HUES48 (cell line): Measurements from ENCODE around the gene HES6.

Experiments used
- H3K27ac ChIP-seq: one replicate; pipeline ENCODE4 v1.7.0; 2013; ENCODE audit warnings: low read depth, low read length, inconsistent platforms
- H3K27me3 ChIP-seq: 2 replicates; pipeline ENCODE4 v1.6.1; 2013; ENCODE audit warnings: mild to moderate bottlenecking, low read length; ENCODE audit not compliant: control insufficient read depth, insufficient read depth
- H3K36me3 ChIP-seq: 2 replicates; pipeline ENCODE4 v1.6.1; 2013; ENCODE audit warnings: low read length; ENCODE audit not compliant: control insufficient read depth, insufficient read depth
- H3K4me1 ChIP-seq: 2 replicates; pipeline ENCODE4 v1.6.1; 2013; ENCODE audit warnings: mild to moderate bottlenecking, low read length; ENCODE audit not compliant: control insufficient read depth, insufficient read depth
- H3K4me3 ChIP-seq: 2 replicates; pipeline ENCODE4 v1.5.1; 2013; ENCODE audit warnings: mild to moderate bottlenecking, low read depth, low read length
- H3K9ac ChIP-seq: 2 replicates; pipeline ENCODE4 v1.6.1; 2013; ENCODE audit warnings: mild to moderate bottlenecking, low read depth, low read length, moderate library complexity
- H3K9me3 ChIP-seq: 2 replicates; pipeline ENCODE4 v1.6.1; 2013; ENCODE audit warnings: low read length; ENCODE audit not compliant: control insufficient read depth, insufficient read depth

The HES6 gene

GRCh38 chr2:238239863-238240756 lies at the start of gene HES6:
TSS of gene HES6 (minus strand) at chr2:238240038. CDS start at chr2:238239905, 133 bp downstream.
- Histone ChIP-seq H3K9ac (peak within 1 kb of the TSS; percentile 31; the same call in 1 of the 2 replicates), H3K27me3 (peaks cover 54% of the 10 kb centered on the region), H3K36me3 (no peaks in the 10 kb centered on the region; the same call in 1 of the 2 replicates), H3K9me3 (no peaks in the 10 kb centered on the region), H3K4me3 (peak within 1 kb of the TSS; percentile 67), H3K27ac (peak within 1 kb of the TSS; percentile 58), H3K4me1 (peaks cover 11% of the 10 kb centered on the region; the same call in 1 of the 2 replicates)

GRCh38 chr2:238289574-238289973 lies 49.7 kb upstream of the HES6 start:
- Histone ChIP-seq H3K27me3 (0 out of 2 replicates have a peak, but pooled peaks cover 4% of the 10 kb centered on the region), H3K9me3 (no peaks in the 10 kb centered on the region), H3K36me3 (no peaks in the 10 kb centered on the region), H3K27ac (peak overlapping the region; percentile 80), H3K4me1 (peaks cover 29% of the 10 kb centered on the region), H3K4me3 (peak overlapping the region; percentile 86), H3K9ac (peak overlapping the region; percentile 2; the same call in 1 of the 2 replicates)

- Histone ChIP-seq H3K27me3 (0 out of 2 replicates have a peak, but pooled peaks cover 4% of the 10 kb centered on the region), H3K4me1 (peaks cover 29% of the 10 kb centered on the region), H3K36me3 (no peaks in the 10 kb centered on the region), H3K27ac (peak overlapping the region; percentile 80), H3K9ac (peak overlapping the region; percentile 78; the same call in 1 of the 2 replicates), H3K4me3 (peak overlapping the region; percentile 86), H3K9me3 (no peaks in the 10 kb centered on the region)
These were observed 49.1 kb upstream of the HES6 start for GRCh38 chr2:238288650-238289573.

DNA sequence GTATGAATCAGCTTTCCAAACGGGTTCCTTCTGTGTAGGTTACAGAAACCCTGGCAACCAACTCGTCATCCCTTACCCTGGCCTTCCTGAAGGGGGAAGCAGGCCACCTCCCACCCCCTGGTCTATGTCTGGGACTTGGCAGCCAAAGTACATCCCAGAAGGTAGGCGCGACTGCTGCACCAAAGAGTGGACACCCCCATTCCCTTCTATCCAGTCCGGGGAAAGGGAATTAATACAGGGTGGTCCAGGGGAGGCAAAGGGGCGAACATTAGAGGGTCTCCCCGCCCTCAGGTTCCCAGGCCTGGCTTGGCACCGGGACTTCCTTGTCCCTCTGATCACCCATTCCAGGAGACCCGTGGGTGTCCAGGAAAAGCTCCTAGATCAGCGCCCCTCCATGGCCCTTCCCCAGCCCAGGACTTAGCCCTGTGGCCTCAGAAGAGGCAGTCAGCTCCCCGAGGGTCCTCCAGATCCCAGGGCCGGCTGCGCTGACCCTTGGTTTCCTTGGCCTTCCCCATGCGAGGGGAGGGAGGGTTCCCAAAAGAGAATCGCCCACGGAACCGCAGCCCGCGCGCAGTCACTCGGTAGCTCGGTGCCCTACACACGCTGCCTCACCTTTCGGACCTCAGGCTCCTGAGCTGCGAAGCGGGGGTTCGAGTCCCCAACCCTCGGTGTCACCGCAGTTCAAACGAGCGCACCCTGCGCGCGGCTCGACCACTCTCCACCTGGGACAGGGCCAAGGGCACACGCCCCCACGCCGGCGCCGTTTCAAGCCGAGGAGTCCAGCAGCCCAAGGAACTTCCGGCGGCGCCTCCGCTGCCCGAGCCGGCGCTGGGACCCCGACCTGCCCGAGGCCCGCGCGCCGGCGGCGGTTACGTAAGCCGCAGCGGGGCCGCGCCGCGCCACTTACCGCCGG lies 48.2 kb upstream of the HES6 start, which contains the start of gene PER2:
Gene PER2 (minus strand): TSS at position 874 of the 913 bp plus-strand sequence. CDS start 10,674 bp downstream, outside the sequence.
- no peaks in the 10 kb centered on the region for H3K9me3 ChIP-seq
- peak within 1 kb of the TSS; percentile 80 for H3K27ac ChIP-seq
- peak within 1 kb of the TSS; percentile 78; the same call in 1 of the 2 replicates for H3K9ac ChIP-seq
- peaks cover 30% of the 10 kb centered on the region for H3K4me1 ChIP-seq
- H3K36me3 ChIP-seq: no peaks in the 10 kb centered on the region
- H3K4me3 ChIP-seq: peak within 1 kb of the TSS; percentile 86
- H3K27me3 ChIP-seq: 0 out of 2 replicates have a peak, but pooled peaks cover 4% of the 10 kb centered on the region

- H3K9me3 ChIP-seq: no peaks in the 10 kb centered on the region
- H3K9ac ChIP-seq: no peak overlapping the region
- no peaks in the 10 kb centered on the region for H3K36me3 ChIP-seq
- H3K4me3 ChIP-seq: peak overlapping the region; percentile 86
- H3K27ac ChIP-seq: peak overlapping the region; percentile 88
- H3K27me3 ChIP-seq: 0 out of 2 replicates have a peak, but pooled peaks cover 4% of the 10 kb centered on the region
- H3K4me1 ChIP-seq: peaks cover 32% of the 10 kb centered on the region
These were observed 47.3 kb upstream of the HES6 start for GRCh38 chr2:238286987-238287736.

- no peak overlapping the region for H3K9ac ChIP-seq
- H3K4me3 ChIP-seq: no peak overlapping the region
- peak overlapping the region; percentile 88 for H3K27ac ChIP-seq
These were observed 46.7 kb upstream of the HES6 start for GRCh38 chr2:238286551-238286950.

DNA sequence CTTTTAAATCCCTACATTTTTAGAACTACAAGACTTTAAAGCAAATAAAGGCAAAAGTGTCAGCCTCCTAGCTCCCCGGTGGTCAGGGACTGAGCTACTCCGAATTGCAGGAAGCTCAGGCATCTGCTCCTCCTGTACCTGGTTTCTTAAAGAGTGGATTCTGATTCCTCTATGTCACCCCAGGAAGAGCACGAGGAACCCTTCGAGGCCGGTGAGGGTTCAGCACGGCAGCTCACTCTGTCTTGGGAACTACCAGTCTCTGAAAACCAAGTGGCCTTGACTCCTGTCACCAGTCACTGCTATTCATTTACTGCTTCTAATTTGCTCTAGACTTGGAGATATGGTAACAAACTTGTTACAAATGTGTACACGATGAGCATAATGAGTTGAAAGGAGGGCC lies 46.3 kb upstream of the HES6 start:
- Histone ChIP-seq H3K9ac (no peak overlapping the region), H3K4me3 (no peak overlapping the region), H3K36me3 (no peaks in the 10 kb centered on the region), H3K27ac (peak overlapping the region; percentile 88), H3K4me1 (peaks cover 32% of the 10 kb centered on the region), H3K27me3 (0 out of 2 replicates have a peak, but pooled peaks cover 4% of the 10 kb centered on the region), H3K9me3 (no peaks in the 10 kb centered on the region)

More at GRCh38 chr2:238286551-238286950, 46.7 kb upstream of the HES6 start:
- H3K4me1 ChIP-seq: peaks cover 32% of the 10 kb centered on the region
- H3K27me3 ChIP-seq: 0 out of 2 replicates have a peak, but pooled peaks cover 4% of the 10 kb centered on the region
- H3K36me3 ChIP-seq: no peaks in the 10 kb centered on the region
- no peaks in the 10 kb centered on the region for H3K9me3 ChIP-seq

DNA sequence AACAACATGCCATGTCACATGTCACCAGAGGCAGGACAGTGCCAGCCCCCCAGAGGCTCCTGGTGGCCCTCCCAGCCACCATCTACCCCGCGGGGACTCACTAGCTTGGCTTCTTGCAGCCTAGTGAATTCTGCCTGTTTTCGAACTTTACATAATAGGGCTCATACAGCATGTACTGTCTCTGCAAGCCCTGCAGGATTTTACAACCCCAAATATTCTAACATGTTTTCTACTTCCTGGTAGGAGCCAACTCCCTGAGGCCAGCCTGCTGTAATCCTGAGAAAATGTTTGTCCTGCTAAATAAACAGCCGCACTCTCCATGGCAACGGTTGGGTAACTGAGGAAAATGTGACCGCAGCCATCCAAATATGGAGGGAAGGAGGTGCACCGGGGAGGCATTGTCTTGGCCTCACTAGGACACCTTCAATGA lies 45.8 kb upstream of the HES6 start:
- Histone ChIP-seq H3K9ac (no peak overlapping the region), H3K36me3 (no peaks in the 10 kb centered on the region), H3K27ac (peak overlapping the region; percentile 88), H3K9me3 (no peaks in the 10 kb centered on the region), H3K4me3 (no peak overlapping the region), H3K4me1 (peaks cover 31% of the 10 kb centered on the region), H3K27me3 (0 out of 2 replicates have a peak, but pooled peaks cover 4% of the 10 kb centered on the region)

GRCh38 chr2:238284802-238285515 lies 45.1 kb upstream of the HES6 start:
- Histone ChIP-seq H3K36me3 (no peaks in the 10 kb centered on the region), H3K9me3 (no peaks in the 10 kb centered on the region), H3K4me1 (peaks cover 24% of the 10 kb centered on the region), H3K27me3 (0 out of 2 replicates have a peak, but pooled peaks cover 4% of the 10 kb centered on the region), H3K9ac (no peak overlapping the region), H3K27ac (peak overlapping the region; percentile 88), H3K4me3 (no peak overlapping the region)
